ENCODE results near the gene PREPL.

- TF ChIP-seq EZH2 (IDR thresholded peaks at IDR 0.05; ENCODE audit: insufficient read depth, poor library complexity, severe bottlenecking) (no peak), EZH2phosphoT487 (IDR thresholded peaks at IDR 0.05; ENCODE audit: insufficient read depth, low read depth) (no peak)
Measured at GRCh38 chr2:44267796-44268648, 93.3 kb downstream of the PREPL start.
